ENCODE measurements around the gene PRLHR.

DNA sequence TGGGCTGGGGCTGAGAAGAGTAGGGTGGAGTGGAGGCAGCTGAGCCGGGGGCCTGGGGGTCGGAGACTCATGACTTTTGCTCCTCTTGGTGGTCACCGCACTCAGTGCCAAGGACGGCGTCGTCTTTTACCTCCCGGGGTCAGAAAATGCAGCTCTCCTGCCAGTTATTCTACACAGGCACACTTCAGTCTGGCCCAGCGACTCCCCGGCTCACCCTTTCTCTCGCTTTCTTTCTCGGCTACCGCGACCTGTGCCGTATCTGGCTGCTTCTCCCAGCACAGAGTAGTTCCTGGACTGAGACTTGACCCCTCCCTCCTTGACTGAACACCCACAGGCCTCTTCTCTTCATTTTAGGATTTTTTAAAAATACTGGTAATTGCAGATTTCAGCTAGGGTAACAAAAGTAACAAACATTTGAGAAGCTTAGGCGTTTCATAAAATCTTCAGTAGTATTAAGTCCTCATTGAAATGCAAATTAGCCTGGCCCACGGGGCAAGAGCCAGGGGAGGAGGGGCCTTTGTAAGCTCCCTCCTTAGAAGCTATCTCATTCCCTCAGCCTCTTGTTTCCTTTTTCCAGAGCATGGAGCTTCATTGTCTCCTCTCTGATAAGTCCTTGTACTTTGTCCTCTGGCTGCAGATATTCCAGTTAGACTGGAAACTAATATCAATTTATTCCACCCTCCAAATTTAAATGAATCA, 1.1 kb upstream of the PRLHR start:
- TF ChIP-seq, protein P1, sequence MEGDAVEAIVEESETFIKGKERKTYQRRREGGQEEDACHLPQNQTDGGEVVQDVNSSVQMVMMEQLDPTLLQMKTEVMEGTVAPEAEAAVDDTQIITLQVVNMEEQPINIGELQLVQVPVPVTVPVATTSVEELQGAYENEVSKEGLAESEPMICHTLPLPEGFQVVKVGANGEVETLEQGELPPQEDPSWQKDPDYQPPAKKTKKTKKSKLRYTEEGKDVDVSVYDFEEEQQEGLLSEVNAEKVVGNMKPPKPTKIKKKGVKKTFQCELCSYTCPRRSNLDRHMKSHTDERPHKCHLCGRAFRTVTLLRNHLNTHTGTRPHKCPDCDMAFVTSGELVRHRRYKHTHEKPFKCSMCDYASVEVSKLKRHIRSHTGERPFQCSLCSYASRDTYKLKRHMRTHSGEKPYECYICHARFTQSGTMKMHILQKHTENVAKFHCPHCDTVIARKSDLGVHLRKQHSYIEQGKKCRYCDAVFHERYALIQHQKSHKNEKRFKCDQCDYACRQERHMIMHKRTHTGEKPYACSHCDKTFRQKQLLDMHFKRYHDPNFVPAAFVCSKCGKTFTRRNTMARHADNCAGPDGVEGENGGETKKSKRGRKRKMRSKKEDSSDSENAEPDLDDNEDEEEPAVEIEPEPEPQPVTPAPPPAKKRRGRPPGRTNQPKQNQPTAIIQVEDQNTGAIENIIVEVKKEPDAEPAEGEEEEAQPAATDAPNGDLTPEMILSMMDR (IDR thresholded peaks at IDR 0.05): no peak
- TF ChIP-seq POLR2A (IDR thresholded peaks at IDR 0.05) (no peak), EP300 (IDR thresholded peaks at IDR 0.05) (no peak), POLR2AphosphoS5 (IDR thresholded peaks at IDR 0.05) (no peak)

Data from upper lobe of left lung (tissue), 4 donors.